WTC11 (cell line): ENCODE data around the gene RPL37. TPM values are rescaled to one million over a fixed set of nuclear protein-coding genes. Genes with fewer than 3 reads are reported as not detected.
"Not testable (repeated sequence)": the region's sequence is repeated elsewhere in the genome, so short reads cannot be mapped to it uniquely, and the experiment has no call there.

ENCODE experiments used
- ATAC-seq: fragments of 200-7000 bp; cut with Tn5 transposase; 2 replicates; pipeline ENCODE4 v1.10.0; 2021; ENCODE audit warnings: mild to moderate bottlenecking, moderate library complexity
- CTCF ChIA-PET: fragments of 300-600 bp; sonication (Branson Sonifier 250); formaldehyde crosslinking; loops from one replicate; lab custom pipeline; 2021; ENCODE audit warnings: antibody characterized with exemption; lab: Charles Lee
- POLR2A ChIA-PET: fragments of 350-600 bp; sonication (Branson Sonifier 250); formaldehyde crosslinking; loops from one replicate; lab custom pipeline; 2021; ENCODE audit warnings: antibody characterized with exemption; lab: Charles Lee
- DNase-seq: peaks from one replicate; pipeline ENCODE4 v3.0.0; 2021; ENCODE audit warnings: low spot score
- H3K27ac Mint-ChIP-seq: 2 replicates; pipeline ENCODE4 v1.8.0; 2021; ENCODE audit warnings: mixed read lengths
- H3K27me3 Mint-ChIP-seq: 2 replicates; pipeline ENCODE4 v1.8.0; 2021; ENCODE audit warnings: low read depth, mild to moderate bottlenecking, moderate library complexity, mixed read lengths
- H3K36me3 Mint-ChIP-seq: 2 replicates; pipeline ENCODE4 v1.8.0; 2021; ENCODE audit warnings: mixed read lengths
- H3K4me1 Mint-ChIP-seq: 2 replicates; pipeline ENCODE4 v1.8.0; 2022; ENCODE audit warnings: mixed read lengths
- H3K4me3 Mint-ChIP-seq: 2 replicates; pipeline ENCODE4 v1.8.0; 2021; ENCODE audit warnings: mild to moderate bottlenecking, moderate library complexity, mixed read lengths
- H3K9me3 Mint-ChIP-seq: 2 replicates; pipeline ENCODE4 v1.8.0; 2021; ENCODE audit warnings: mixed read lengths
- CBFB ChIP-seq: sonication (generic); formaldehyde crosslinking; IDR thresholded peaks from 2 replicates; pipeline ENCODE4 v1.8.1; 2022; ENCODE audit warnings: mild to moderate bottlenecking, low read depth, missing genetic modification reagents
- E2F1 ChIP-seq: sonication (generic); formaldehyde crosslinking; IDR thresholded peaks from 2 replicates; pipeline ENCODE4 v1.8.0; 2022; ENCODE audit warnings: mild to moderate bottlenecking, missing genetic modification reagents
- E2F5 ChIP-seq: sonication (generic); formaldehyde crosslinking; IDR thresholded peaks from 2 replicates; pipeline ENCODE4 v1.8.1; 2022; ENCODE audit warnings: mild to moderate bottlenecking, moderate library complexity, missing genetic modification reagents
- FOXP1 ChIP-seq: sonication (generic); formaldehyde crosslinking; IDR thresholded peaks from 2 replicates; pipeline ENCODE4 v1.8.0; 2022; ENCODE audit warnings: missing genetic modification reagents, mild to moderate bottlenecking, moderate library complexity, borderline replicate concordance
- FOXP4 ChIP-seq: sonication (generic); formaldehyde crosslinking; IDR thresholded peaks from 2 replicates; pipeline ENCODE4 v1.8.0; 2022; ENCODE audit warnings: mild to moderate bottlenecking, missing genetic modification reagents
- GTF2I ChIP-seq: fragments of 250-450 bp; sonication (Bioruptor Pico); conservative IDR thresholded peaks from 2 replicates; pipeline ENCODE4 v1.4.0; 2021; ENCODE audit warnings: mild to moderate bottlenecking
- IRF2 ChIP-seq: sonication (generic); formaldehyde crosslinking; IDR thresholded peaks from 2 replicates; pipeline ENCODE4 v1.8.0; 2022; ENCODE audit warnings: low read depth, missing genetic modification reagents, borderline replicate concordance
- JUN ChIP-seq: sonication (generic); formaldehyde crosslinking; IDR thresholded peaks from 2 replicates; pipeline ENCODE4 v1.8.0; 2023; ENCODE audit warnings: mild to moderate bottlenecking, missing genetic modification reagents
- MAX ChIP-seq: sonication (generic); formaldehyde crosslinking; IDR thresholded peaks from 2 replicates; pipeline ENCODE4 v1.8.0; 2022; ENCODE audit warnings: mild to moderate bottlenecking, missing genetic modification reagents
- MXD4 ChIP-seq: fragments of 250-450 bp; sonication (Bioruptor Pico); IDR thresholded peaks from 2 replicates; pipeline ENCODE4 v1.8.0; 2021; ENCODE audit warnings: mild to moderate bottlenecking, moderate library complexity, borderline replicate concordance
- STAT6 ChIP-seq: sonication (generic); formaldehyde crosslinking; conservative IDR thresholded peaks from 2 replicates; pipeline ENCODE4 v1.8.1; 2023; ENCODE audit warnings: mild to moderate bottlenecking, low read depth, missing genetic modification reagents, moderate library complexity
- USF2 ChIP-seq: sonication (generic); formaldehyde crosslinking; IDR thresholded peaks from 2 replicates; pipeline ENCODE4 v1.8.1; 2023; ENCODE audit warnings: mild to moderate bottlenecking, missing genetic modification reagents, moderate library complexity
- ZNF532 ChIP-seq: fragments of 250-450 bp; sonication (Bioruptor Pico); IDR thresholded peaks from 2 replicates; pipeline ENCODE4 v1.9.0; 2021; ENCODE audit warnings: mild to moderate bottlenecking, borderline replicate concordance
- total RNA-seq: library from RNA; stranded (reverse); gene quantifications from 3 replicates; pipeline ENCODE4 v1.2.3, GENCODE V29; 2021

RPL37 gene
- total RNA-seq, 1 experiment from 2014 or later, result 1,405 TPM

GRCh38 chr5:40796487-40796889 lies 38.5 kb downstream of the RPL37 start (continued):
- TF ChIP-seq E2F1 (CRISPR knock-in tag) (no peak), IRF2 (CRISPR knock-in tag) (no peak), CBFB (CRISPR knock-in tag) (no peak), MAX (no peak), MXD4 (CRISPR knock-in tag) (no peak), E2F5 (CRISPR knock-in tag) (no peak)

GRCh38 chr5:40794877-40795276 lies 40.1 kb downstream of the RPL37 start:
- POLR2A ChIA-PET, H3K9me3 Mint-ChIP-seq, H3K27me3 Mint-ChIP-seq, H3K36me3 Mint-ChIP-seq, CTCF ChIA-PET, ATAC-seq, DNase-seq, H3K27ac Mint-ChIP-seq, H3K4me3 Mint-ChIP-seq: not testable (repeated sequence)
- H3K4me1 Mint-ChIP-seq, result peaks cover 50% of the 10 kb centered on the region

- ATAC-seq, H3K9me3 Mint-ChIP-seq, H3K27ac Mint-ChIP-seq, H3K4me3 Mint-ChIP-seq, POLR2A ChIA-PET, DNase-seq, H3K36me3 Mint-ChIP-seq, H3K27me3 Mint-ChIP-seq, CTCF ChIA-PET: not testable (repeated sequence)
- H3K4me1 Mint-ChIP-seq, result peaks cover 44% of the 10 kb centered on the region
Measured at GRCh38 chr5:40794340-40794739, 40.7 kb downstream of the RPL37 start.

- H3K9me3 Mint-ChIP-seq, ATAC-seq, DNase-seq, H3K27ac Mint-ChIP-seq, CTCF ChIA-PET, H3K4me3 Mint-ChIP-seq, POLR2A ChIA-PET, H3K27me3 Mint-ChIP-seq: not testable (repeated sequence)
- H3K36me3 Mint-ChIP-seq, result peaks cover 24% of the 10 kb centered on the region
- H3K4me1 Mint-ChIP-seq, result peaks cover 38% of the 10 kb centered on the region
Measured at GRCh38 chr5:40792691-40793090, 42.3 kb downstream of the RPL37 start.

GRCh38 chr5:40791715-40792139 lies 43.3 kb downstream of the RPL37 start:
- ATAC-seq (no peak), DNase-seq (no peak)
- no peaks in the 10 kb centered on the region for H3K27me3 Mint-ChIP-seq
- H3K4me3 Mint-ChIP-seq, result no peak overlapping the region
- H3K4me1 Mint-ChIP-seq, result peaks cover 33% of the 10 kb centered on the region
- H3K36me3 Mint-ChIP-seq, result peaks cover 25% of the 10 kb centered on the region
- CTCF ChIA-PET, result no interaction called here
- POLR2A ChIA-PET, result no interaction called here
- H3K9me3 Mint-ChIP-seq, result peaks cover 10% of the 10 kb centered on the region
- H3K27ac Mint-ChIP-seq, result no peak overlapping the region
- TF ChIP-seq GTF2I (CRISPR knock-in tag) (no peak), CBFB (CRISPR knock-in tag) (no peak), FOXP1 (CRISPR knock-in tag) (no peak), FOXP4 (CRISPR knock-in tag) (no peak), USF2 (CRISPR knock-in tag) (no peak), STAT6 (no peak), ZNF532 (CRISPR knock-in tag) (no peak), JUN (no peak)
